Measurements from ENCODE around the gene RFX8.
"Not testable (repeated sequence)": the region's sequence is repeated elsewhere in the genome, so short reads cannot be mapped to it uniquely, and the experiment has no call there.

RFX8 gene

GRCh38 chr2:101474731-101475384 is at the start of gene RFX8:
Gene RFX8 (minus strand): TSS chr2:101475112. CDS start chr2:101466848, 8,264 bp downstream.
- DNase-seq (ENCODE audit: low read depth in 2 of 2, low spot score in 1 of 2), result peak in 1 of 2 donors; percentile 29

DNA sequence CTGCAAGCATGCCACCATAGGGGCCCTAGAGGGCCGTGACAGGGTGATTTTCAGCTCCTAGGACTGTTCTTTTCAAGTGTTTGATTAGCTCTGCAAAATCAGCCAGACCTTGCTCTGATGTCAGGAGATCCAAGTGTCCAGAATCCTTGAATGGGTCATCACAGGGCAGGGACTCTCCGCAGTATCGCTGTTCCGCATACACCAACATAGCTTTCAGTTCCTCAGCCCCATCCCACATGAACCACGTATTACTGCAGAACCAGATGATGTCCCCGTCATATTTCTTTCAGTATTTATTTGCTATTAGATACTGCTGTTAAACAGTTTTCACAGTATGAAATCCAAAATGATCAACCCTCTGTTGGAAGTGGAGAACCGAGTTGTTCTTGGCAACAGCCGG is 46.6 kb upstream of the RFX8 start:
- no peak for DNase-seq (ENCODE audit: low read depth in 2 of 2, low spot score in 1 of 2)

DNA sequence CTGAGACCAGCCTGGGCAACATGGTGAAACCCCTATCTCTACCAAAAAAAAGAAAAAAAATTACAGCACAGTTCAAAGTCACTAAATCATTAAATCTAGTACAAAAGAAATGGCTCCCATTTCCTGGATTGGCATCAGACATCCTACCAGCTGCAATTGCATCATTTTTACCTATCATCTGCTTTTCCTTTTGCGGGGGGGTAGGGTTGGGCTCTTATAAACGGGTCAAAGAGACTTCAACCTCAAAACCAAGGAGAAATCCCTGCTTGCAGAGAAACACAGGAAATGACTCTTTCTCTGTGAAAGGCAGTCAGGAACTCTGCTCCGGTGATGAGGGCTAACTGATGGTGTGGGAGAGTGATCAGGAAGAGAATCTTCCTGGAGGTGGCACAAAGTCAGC is 45.3 kb upstream of the RFX8 start:
- DNase-seq (ENCODE audit: low read depth in 2 of 2, low spot score in 1 of 2), result no peak

DNA sequence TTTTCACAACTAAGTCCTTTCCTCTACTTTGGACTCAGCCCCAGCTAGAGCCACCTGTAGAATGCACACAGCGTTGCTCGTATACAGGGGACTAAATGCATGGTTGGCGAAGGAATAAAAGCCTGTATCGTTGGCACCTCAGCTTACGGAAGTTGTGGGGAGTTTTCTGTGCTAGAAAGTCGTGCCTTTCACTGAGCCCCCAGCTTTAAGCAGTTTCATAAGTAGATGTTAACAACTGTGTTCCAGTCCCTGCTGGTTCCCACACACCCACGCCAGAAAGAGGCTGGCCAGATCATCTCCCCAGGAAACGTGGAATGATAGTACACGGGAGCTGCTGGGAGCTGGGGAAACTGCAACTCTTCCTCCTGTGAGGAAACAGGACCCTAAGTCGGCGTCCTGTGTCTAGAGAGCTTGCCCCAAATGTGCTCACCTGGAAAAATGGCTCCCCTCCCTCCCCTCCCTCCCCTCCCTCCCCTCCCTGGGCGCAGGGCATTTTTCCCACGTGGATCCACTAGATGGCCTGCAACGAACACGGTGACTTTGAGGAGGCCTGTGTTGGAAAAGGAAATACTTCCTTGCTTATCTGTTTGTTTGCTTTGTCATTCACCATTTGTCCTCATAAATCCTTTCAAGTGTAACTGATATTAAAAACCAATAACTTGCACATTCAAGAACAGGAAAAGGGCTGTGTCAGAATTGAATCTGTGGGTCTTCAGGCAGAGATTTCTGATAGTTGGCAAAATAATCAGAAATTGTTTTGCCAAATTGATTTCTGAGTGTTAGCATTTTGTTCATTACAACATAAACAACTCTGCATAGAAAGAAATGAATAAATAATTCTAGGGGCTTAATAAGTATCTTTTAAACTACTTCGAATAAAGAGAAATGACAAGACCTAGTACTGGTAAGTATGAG is 43.9 kb upstream of the RFX8 start:
- DNase-seq (ENCODE audit: low read depth in 2 of 2, low spot score in 1 of 2), result no peak

GRCh38 chr2:101517758-101518271 is 42.9 kb upstream of the RFX8 start:
- DNase-seq (ENCODE audit: low read depth in 2 of 2, low spot score in 1 of 2), result no peak

- no peak for DNase-seq (ENCODE audit: low read depth in 2 of 2, low spot score in 1 of 2)
Measured at GRCh38 chr2:101516823-101517690, 42.1 kb upstream of the RFX8 start.

GRCh38 chr2:101516349-101516748 is 41.4 kb upstream of the RFX8 start:
- DNase-seq (ENCODE audit: low read depth in 2 of 2, low spot score in 1 of 2), result no peak

GRCh38 chr2:101515477-101515876 is 40.6 kb upstream of the RFX8 start:
- DNase-seq (ENCODE audit: low read depth in 2 of 2, low spot score in 1 of 2), result no peak

- no peak for DNase-seq (ENCODE audit: low read depth in 2 of 2, low spot score in 1 of 2)
Measured at GRCh38 chr2:101512993-101513392, 38.1 kb upstream of the RFX8 start.

DNA sequence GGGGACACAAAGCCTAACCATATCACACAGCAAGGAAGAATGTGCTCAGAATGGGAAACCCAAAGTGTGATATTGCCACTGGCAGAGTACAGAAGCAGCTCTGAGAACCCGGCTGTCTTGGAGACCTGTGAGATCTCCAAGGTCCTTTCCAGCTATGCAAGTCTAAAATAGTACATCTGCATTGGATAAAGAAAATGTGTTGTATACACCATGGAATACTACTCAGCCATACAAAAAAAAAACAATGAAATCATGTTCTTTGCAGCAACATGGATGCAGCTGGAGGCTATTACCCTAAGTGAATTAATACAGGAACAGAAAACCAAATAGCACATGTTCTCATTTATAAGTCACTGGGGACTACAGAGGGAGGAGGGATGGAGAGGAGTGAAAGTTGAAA is 36.5 kb upstream of the RFX8 start:
- DNase-seq (ENCODE audit: low read depth in 2 of 2, low spot score in 1 of 2), result no peak

GRCh38 chr2:101509499-101510284 is 34.8 kb upstream of the RFX8 start:
- DNase-seq (ENCODE audit: low read depth in 2 of 2, low spot score in 1 of 2), result no peak

DNA sequence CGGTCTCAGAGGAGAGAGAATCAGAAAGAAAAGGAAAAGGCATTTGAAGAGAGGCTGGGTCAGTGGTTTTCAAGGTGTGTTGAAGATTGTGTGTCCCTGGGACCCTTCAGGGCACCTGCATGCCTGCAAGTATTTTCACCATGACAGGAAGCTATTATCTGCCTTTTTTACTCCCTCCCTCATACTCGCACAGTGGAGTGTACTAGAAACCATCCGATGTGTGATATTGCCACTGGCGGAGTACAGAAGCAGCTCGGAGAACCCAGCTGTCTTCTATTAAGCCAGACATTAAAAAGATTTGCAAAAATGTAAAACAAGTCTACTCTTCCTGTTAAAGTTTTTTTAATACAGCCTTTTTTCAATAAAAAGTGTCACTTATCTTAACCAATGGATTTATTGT is 33.7 kb upstream of the RFX8 start:
- DNase-seq (ENCODE audit: low read depth in 2 of 2, low spot score in 1 of 2), result no peak

DNA sequence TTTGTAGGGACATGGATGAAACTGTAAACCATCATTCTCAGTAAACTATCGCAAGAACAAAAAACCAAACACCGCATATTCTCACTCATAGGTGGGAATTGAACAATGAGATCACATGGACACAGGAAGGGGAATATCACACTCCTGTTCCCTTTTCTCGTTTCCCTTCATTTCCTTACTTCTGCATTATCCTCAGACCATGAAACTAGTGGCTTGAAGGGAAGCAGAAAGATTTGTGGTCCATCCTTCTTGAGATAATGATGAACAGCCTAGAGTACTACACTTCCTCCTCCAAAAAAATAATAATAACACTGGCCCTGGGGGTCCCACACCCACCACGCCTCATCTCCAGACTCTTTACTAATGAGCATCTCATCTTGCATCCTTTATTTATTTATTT is 30.4 kb upstream of the RFX8 start:
- not testable (repeated sequence) for DNase-seq (ENCODE audit: low read depth in 2 of 2, low spot score in 1 of 2)

DNA sequence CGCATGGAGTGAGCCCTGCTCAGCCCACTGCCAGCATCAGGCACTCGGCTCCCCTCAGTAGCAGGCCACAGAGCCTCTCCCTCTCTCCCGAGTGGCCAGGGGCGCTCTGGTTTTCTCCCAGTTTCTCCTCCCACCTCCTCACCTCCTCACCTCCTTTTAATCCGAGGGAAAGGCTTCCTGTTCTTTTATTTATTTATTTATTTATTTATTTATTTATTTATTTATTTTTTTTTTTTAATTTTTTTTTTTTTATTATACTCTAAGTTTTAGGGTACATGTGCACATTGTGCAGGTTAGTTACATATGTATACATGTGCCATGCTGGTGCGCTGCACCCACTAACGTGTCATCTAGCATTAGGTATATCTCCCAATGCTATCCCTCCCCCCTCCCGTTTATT is 29.8 kb upstream of the RFX8 start:
- not testable (repeated sequence) for DNase-seq (ENCODE audit: low read depth in 2 of 2, low spot score in 1 of 2)

GRCh38 chr2:101502095-101502494 is 27.2 kb upstream of the RFX8 start:
- DNase-seq (ENCODE audit: low read depth in 2 of 2, low spot score in 1 of 2), result no peak

GRCh38 chr2:101501443-101501842 is 26.5 kb upstream of the RFX8 start:
- no peak for DNase-seq (ENCODE audit: low read depth in 2 of 2, low spot score in 1 of 2)

DNA sequence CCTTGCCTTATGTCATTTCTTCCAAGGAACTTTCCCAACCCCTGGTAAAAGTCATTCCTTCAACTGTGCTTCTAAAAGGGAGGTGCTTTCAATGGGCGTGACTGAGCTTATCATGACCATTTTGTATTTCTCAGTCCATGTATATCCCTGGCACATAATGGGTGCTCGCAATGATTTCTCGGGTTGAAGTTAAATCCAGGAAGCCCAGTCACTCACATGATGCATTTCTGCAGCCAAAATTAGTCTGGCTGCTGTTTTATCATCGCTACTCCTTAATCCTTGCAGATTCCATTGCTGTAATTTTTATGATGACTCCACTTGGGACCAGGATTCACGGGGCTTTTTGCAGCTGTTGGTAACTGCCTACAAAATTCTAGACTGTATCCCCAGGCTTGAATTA is 25.9 kb upstream of the RFX8 start:
- DNase-seq (ENCODE audit: low read depth in 2 of 2, low spot score in 1 of 2), result no peak

GRCh38 chr2:101500180-101500579 is 25.3 kb upstream of the RFX8 start:
- DNase-seq (ENCODE audit: low read depth in 2 of 2, low spot score in 1 of 2), result no peak

DNA sequence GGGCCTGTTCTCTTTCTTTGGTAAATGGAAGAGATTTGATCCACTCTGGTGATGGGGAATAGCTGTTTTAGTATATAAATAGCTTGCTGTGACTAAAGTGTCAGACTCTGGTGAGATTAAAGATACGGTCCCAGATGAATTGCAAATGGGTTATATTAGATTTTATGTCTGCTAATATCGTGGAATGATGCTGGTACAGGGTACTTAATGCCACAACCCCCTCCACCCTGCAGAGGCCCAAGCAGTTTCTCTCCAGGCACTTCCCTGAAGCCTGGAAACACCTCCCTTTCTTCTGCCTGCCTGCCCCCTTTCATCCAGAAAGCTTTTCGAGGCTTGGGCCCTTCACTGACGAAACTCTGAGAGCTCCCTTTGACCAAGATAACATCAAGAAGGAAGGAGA is 21.4 kb upstream of the RFX8 start:
- DNase-seq (ENCODE audit: low read depth in 2 of 2, low spot score in 1 of 2), result no peak

GRCh38 chr2:101492936-101493473 is 18.1 kb upstream of the RFX8 start:
- DNase-seq (ENCODE audit: low read depth in 2 of 2, low spot score in 1 of 2), result no peak

Measured in stimulated activated CD8-positive, alpha-beta memory T cell treated with anti-CD3 and anti-CD28 coated beads, Interleukin-4, amount 100 ng/mL, for 1 hour (primary cell).